BLaER1 treated with 17β-estradiol and CSF1 and Interleukin-3, amounts not matched to agents 10 nM and 100 nM (cell line): ENCODE measurements around the gene ECI1.

Experiments
- H3K27ac ChIP-seq, 11 experiments: shearing (Covaris generic); formaldehyde crosslinking; 2 replicates each; pipeline ENCODE4 v1.8.1; 2022
- H3K27me3 ChIP-seq, 11 experiments: shearing (Covaris generic); formaldehyde crosslinking; 2 replicates each; pipeline ENCODE4 v1.8.1; 2022
- H3K36me3 ChIP-seq, 11 experiments: shearing (Covaris generic); formaldehyde crosslinking; 2 replicates each; pipeline ENCODE4 v1.8.1; 2022
- H3K4me1 ChIP-seq, 10 experiments: shearing (Covaris generic); formaldehyde crosslinking; 2 replicates each; pipeline ENCODE4 v1.8.1; 2022
- H3K4me2 ChIP-seq, 11 experiments: shearing (Covaris generic); formaldehyde crosslinking; 2 replicates each; pipeline ENCODE4 v1.8.1; 2022
- H3K4me3 ChIP-seq, 10 experiments: shearing (Covaris generic); formaldehyde crosslinking; 2 replicates each; pipeline ENCODE4 v1.8.1; 2022
- H3K9ac ChIP-seq, 11 experiments: shearing (Covaris generic); formaldehyde crosslinking; 2 replicates each; pipeline ENCODE4 v1.8.1; 2022
- H3K9me3 ChIP-seq, 11 experiments: shearing (Covaris generic); formaldehyde crosslinking; replicated peaks in 1 of 11; 2 replicates each; pipeline ENCODE4 v1.8.1; 2022
- H4K20me1 ChIP-seq, 11 experiments: shearing (Covaris generic); formaldehyde crosslinking; 2 replicates each; pipeline ENCODE4 v1.8.1; 2022
- Cebpa-rat ChIP-seq, 11 experiments: shearing (Covaris generic); IDR thresholded peaks; 2 replicates each; pipeline ENCODE4 v1.8.1; 2022

ECI1 gene

GRCh38 chr16:2276368-2277195 lies 25.2 kb upstream of the ECI1 start:
- Histone ChIP-seq H3K27me3 (no peaks in the 10 kb centered on the region), H3K4me2 (peak overlapping the region in 4 of 11 experiments; percentile 14 to 28 (median 22); a peak in 4 of 22 replicates), H3K4me3 (no peak overlapping the region), H3K9me3 (no peaks in the 10 kb centered on the region), H4K20me1 (peaks cover 0 to 35% (median 4%) of the 10 kb centered on the region in 11 experiments; a peak in 9 of 22 replicates), H3K4me1 (peaks cover 9 to 23% (median 14%) of the 10 kb centered on the region in 10 experiments; a peak in 18 of 20 replicates), H3K27ac (no peak overlapping the region), H3K9ac (peak overlapping the region in 3 of 11 experiments; percentile 23 to 39 (median 30); a peak in 4 of 22 replicates), H3K36me3 (peaks cover 0 to 8% (median 0%) of the 10 kb centered on the region in 11 experiments; a peak in 2 of 22 replicates)
- TF ChIP-seq Cebpa-rat (IDR thresholded peaks at IDR 0.05), result no peak

GRCh38 chr16:2275476-2276367 lies 24.3 kb upstream of the ECI1 start:
- Histone ChIP-seq H3K27me3 (no peaks in the 10 kb centered on the region), H3K4me1 (peaks cover 9 to 23% (median 14%) of the 10 kb centered on the region in 10 experiments; a peak in 18 of 20 replicates), H3K4me3 (no peak overlapping the region), H4K20me1 (peaks cover 0 to 44% (median 10%) of the 10 kb centered on the region in 11 experiments; a peak in 13 of 22 replicates), H3K27ac (0 out of 22 replicates have a peak overlapping the region, but pooled peaks of 1 of the 11 experiments have one; percentile 3), H3K9ac (peak overlapping the region in 3 of 11 experiments; percentile 23 to 39 (median 30); a peak in 5 of 22 replicates), H3K36me3 (peaks cover 0 to 8% (median 0%) of the 10 kb centered on the region in 11 experiments; a peak in 2 of 22 replicates), H3K4me2 (peak overlapping the region in 5 of 11 experiments; percentile 14 to 28 (median 20); a peak in 6 of 22 replicates), H3K9me3 (no peaks in the 10 kb centered on the region)
- no peak for TF ChIP-seq Cebpa-rat (IDR thresholded peaks at IDR 0.05)

GRCh38 chr16:2273931-2274330 lies 22.5 kb upstream of the ECI1 start:
- Histone ChIP-seq H3K9me3 (no peaks in the 10 kb centered on the region), H3K4me1 (peaks cover 21 to 40% (median 29%) of the 10 kb centered on the region in 10 experiments), H3K4me3 (no peak overlapping the region), H3K4me2 (no peak overlapping the region), H3K27ac (no peak overlapping the region), H3K27me3 (no peaks in the 10 kb centered on the region), H3K9ac (peak overlapping the region in 5 of 11 experiments; percentile 3 to 31 (median 12); a peak in 5 of 22 replicates), H4K20me1 (peaks cover 10 to 57% (median 28%) of the 10 kb centered on the region in 11 experiments; a peak in 19 of 22 replicates), H3K36me3 (peaks cover 0 to 8% (median 0%) of the 10 kb centered on the region in 11 experiments; a peak in 2 of 22 replicates)
- no peak for TF ChIP-seq Cebpa-rat (IDR thresholded peaks at IDR 0.05)

- H4K20me1 ChIP-seq, result peaks cover 10 to 55% (median 30%) of the 10 kb centered on the region in 11 experiments; a peak in 19 of 22 replicates
- 0 out of 22 replicates have a peak overlapping the region, but pooled peaks of 1 of the 11 experiments have one; percentile 61 for H3K4me2 ChIP-seq
- peaks cover 0 to 8% (median 0%) of the 10 kb centered on the region in 11 experiments; a peak in 2 of 22 replicates for H3K36me3 ChIP-seq
- no peak for TF ChIP-seq Cebpa-rat (IDR thresholded peaks at IDR 0.05)
- no peak overlapping the region for H3K27ac ChIP-seq
- no peak overlapping the region for H3K4me3 ChIP-seq
- peak overlapping the region in 4 of 11 experiments; percentile 3 to 31 (median 24); a peak in 4 of 22 replicates for H3K9ac ChIP-seq
- no peaks in the 10 kb centered on the region for H3K9me3 ChIP-seq
- peaks cover 22 to 41% (median 29%) of the 10 kb centered on the region in 10 experiments for H3K4me1 ChIP-seq
- no peaks in the 10 kb centered on the region for H3K27me3 ChIP-seq
Observed at GRCh38 chr16:2273484-2273883, 22.1 kb upstream of the ECI1 start.

- Histone ChIP-seq H3K4me1 (peaks cover 22 to 41% (median 29%) of the 10 kb centered on the region in 10 experiments), H3K36me3 (peaks cover 0 to 8% (median 0%) of the 10 kb centered on the region in 11 experiments; a peak in 2 of 22 replicates), H3K9ac (peak overlapping the region in 2 of 11 experiments; percentile 9 to 95; a peak in 2 of 22 replicates), H3K27ac (no peak overlapping the region), H3K4me2 (peak overlapping the region in 3 of 11 experiments; percentile 23 to 61 (median 58); a peak in 2 of 22 replicates), H3K27me3 (no peaks in the 10 kb centered on the region), H3K4me3 (no peak overlapping the region), H4K20me1 (peaks cover 10 to 56% (median 37%) of the 10 kb centered on the region in 11 experiments; a peak in 20 of 22 replicates), H3K9me3 (no peaks in the 10 kb centered on the region)
- no peak for TF ChIP-seq Cebpa-rat (IDR thresholded peaks at IDR 0.05)
Observed at GRCh38 chr16:2271848-2272461, 20.6 kb upstream of the ECI1 start.

GRCh38 chr16:2270588-2271470 lies 19.4 kb upstream of the ECI1 start:
- peaks cover 21 to 67% (median 48%) of the 10 kb centered on the region in 11 experiments; a peak in 21 of 22 replicates for H4K20me1 ChIP-seq
- peak overlapping the region in 8 of 11 experiments; percentile 33 to 98 (median 95); a peak in 13 of 22 replicates for H3K9ac ChIP-seq
- H3K27ac ChIP-seq, result no peak overlapping the region
- no peak overlapping the region for H3K4me3 ChIP-seq
- no peaks in the 10 kb centered on the region for H3K9me3 ChIP-seq
- no peaks in the 10 kb centered on the region for H3K27me3 ChIP-seq
- peaks cover 0 to 11% (median 4%) of the 10 kb centered on the region in 11 experiments; a peak in 20 of 22 replicates for H3K36me3 ChIP-seq
- H3K4me2 ChIP-seq, result peak overlapping the region in 3 of 11 experiments; percentile 10 to 97 (median 96); a peak in 2 of 22 replicates
- H3K4me1 ChIP-seq, result peaks cover 26 to 44% (median 37%) of the 10 kb centered on the region in 10 experiments
- TF ChIP-seq Cebpa-rat (IDR thresholded peaks at IDR 0.05), result no peak

- Histone ChIP-seq H3K4me2 (peak overlapping the region; percentile 89 to 99 (median 96)), H3K4me1 (peaks cover 30 to 51% (median 38%) of the 10 kb centered on the region in 10 experiments), H3K9ac (peak overlapping the region; percentile 92 to 99 (median 98); a peak in 17 of 22 replicates), H3K27ac (no peak overlapping the region), H4K20me1 (peaks cover 28 to 75% (median 56%) of the 10 kb centered on the region in 11 experiments; a peak in 21 of 22 replicates), H3K36me3 (peaks cover 0 to 18% (median 11%) of the 10 kb centered on the region in 11 experiments; a peak in 20 of 22 replicates), H3K9me3 (no peaks in the 10 kb centered on the region), H3K27me3 (no peaks in the 10 kb centered on the region), H3K4me3 (peak overlapping the region in 2 of 10 experiments; percentile 72 to 78; a peak in 1 of 20 replicates)
- TF ChIP-seq Cebpa-rat (IDR thresholded peaks at IDR 0.05), result no peak
Observed at GRCh38 chr16:2270070-2270462, 18.7 kb upstream of the ECI1 start.
